Body of pancreas (tissue), 4 donors: ENCODE results near the gene ELOVL6.

Experiments
- POLR2A ChIP-seq, 3 donors: fragments of 450-650 bp; IDR thresholded peaks; one replicate each; pipeline ENCODE4 v1.6.1; 2016; ENCODE audit warnings: antibody characterized with exemption in 3 of 3, mild to moderate bottlenecking in 2 of 3
- TF ChIP-seq, protein P1 (sequence below), 7 experiments: fragments of 450-650 bp in 4 of 7; fragments of 200-600 bp in 3 of 7; sonication (generic) in 3 of 7; IDR thresholded peaks; one replicate each; pipeline ENCODE4 v1.5.1; 2016 to 2019; ENCODE audit warnings: antibody characterized with exemption in 7 of 7

DNA sequence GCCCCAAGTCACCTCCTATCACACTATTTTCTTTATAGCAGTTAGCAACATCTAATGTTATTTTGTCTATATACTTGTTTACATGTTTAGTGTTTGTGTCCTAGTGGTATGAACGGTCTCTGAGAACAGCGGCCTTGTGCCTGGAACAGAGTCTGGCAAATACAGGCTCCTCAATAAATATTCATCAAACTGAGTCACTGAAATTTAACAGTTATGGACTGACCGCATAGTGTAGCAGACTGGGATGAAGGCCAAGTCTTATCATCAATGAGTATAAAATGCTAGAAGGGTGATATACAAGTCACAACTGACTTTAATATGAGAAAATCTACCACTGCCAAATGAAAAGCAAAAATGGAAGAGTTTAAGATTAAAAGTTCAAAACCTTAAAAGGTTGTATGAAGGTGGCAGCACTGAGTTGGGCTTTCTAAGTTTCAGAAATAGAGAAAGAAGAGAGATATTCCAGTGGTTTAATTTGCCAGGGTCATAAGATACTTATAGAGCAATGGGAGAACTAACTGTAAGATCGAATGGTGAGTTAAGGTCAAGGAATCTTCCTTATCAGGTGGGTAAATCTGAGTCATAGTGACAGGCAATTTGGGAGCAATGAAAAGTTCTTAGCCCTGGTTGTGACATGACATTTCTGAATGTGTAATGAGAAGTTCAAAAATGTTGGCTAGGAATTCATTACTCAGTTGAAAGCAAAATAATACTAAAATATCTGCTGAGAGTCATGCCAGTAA lies 34.9 kb downstream of the ELOVL6 start:
- TF ChIP-seq, protein P1, sequence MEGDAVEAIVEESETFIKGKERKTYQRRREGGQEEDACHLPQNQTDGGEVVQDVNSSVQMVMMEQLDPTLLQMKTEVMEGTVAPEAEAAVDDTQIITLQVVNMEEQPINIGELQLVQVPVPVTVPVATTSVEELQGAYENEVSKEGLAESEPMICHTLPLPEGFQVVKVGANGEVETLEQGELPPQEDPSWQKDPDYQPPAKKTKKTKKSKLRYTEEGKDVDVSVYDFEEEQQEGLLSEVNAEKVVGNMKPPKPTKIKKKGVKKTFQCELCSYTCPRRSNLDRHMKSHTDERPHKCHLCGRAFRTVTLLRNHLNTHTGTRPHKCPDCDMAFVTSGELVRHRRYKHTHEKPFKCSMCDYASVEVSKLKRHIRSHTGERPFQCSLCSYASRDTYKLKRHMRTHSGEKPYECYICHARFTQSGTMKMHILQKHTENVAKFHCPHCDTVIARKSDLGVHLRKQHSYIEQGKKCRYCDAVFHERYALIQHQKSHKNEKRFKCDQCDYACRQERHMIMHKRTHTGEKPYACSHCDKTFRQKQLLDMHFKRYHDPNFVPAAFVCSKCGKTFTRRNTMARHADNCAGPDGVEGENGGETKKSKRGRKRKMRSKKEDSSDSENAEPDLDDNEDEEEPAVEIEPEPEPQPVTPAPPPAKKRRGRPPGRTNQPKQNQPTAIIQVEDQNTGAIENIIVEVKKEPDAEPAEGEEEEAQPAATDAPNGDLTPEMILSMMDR (IDR thresholded peaks at IDR 0.05), result no peak
- TF ChIP-seq POLR2A (IDR thresholded peaks at IDR 0.05), result no peak
